ENCODE data around the gene CAPN15. TPM values are rescaled to one million over a fixed set of nuclear protein-coding genes. Genes with fewer than 3 reads are reported as not detected.

CAPN15 gene
- total and polyA plus RNA-seq, 9 of the 15 experiments (the other 6 are each of a cell fraction or from before 2014, with no cell fraction given): 0.62 to 111 (median 14.2) TPM

DNA sequence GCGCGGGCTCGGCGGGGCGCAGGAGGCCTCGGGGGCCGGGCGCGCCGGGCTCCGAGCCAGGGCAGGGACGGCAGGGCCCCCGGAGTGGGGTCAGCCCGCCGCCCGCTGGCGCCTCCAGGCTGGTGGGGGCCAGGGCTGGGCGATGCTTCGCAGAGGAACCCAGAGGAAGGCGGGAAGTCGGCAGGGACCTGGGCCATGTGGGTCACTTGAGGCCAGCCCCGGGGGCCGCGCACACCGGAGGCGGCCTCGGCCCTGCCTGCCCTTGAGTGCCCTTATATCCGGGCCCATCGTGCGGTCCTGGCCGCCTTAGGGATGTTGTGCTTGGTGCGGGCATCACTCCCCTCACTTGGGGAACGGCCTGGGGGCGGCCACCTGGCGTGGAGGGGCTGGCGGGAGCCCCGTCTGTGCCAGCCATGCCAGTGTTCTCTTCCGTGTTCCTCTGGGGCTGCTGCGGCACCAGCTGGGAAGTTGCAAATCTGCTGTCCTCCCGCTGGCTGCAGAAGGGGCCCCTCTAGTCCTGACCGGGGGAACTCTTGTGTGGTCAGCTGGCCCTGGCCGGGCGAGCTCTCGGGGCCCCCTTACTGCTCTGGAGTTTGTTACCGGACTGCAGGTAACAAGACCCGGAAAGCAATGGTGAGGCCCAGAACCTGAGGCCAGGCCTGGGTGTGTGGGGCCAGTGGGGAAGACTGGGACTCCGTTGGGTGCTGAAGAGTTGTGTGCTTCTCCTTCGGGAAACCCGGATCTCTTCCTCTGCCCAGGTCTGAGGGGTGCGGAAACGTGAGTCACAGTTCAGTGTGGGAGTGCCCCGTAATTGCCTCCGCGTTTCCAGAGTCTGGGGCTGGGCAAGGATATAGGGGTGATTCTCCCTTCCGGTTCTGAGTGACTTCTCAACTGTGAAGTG is 849 bp downstream of the CAPN15 start (continued):
- TF ChIP-seq ZNF766 (CRISPR knock-in tag; conservative IDR thresholded peaks at IDR 0.05): 0 out of 2 replicates have a peak, but pooled peaks have one; percentile 44
- TF ChIP-seq ZFX (CRISPR knock-in tag; IDR thresholded peaks at IDR 0.05): peak; percentile 13; the same call in 1 of the 2 replicates
- TF ChIP-seq CREB1 (IDR thresholded peaks at IDR 0.05): no peak
- TF ChIP-seq CREB1 (CRISPR knock-in tag; IDR thresholded peaks at IDR 0.05): 0 out of 2 replicates have a peak, but pooled peaks have one; percentile 30
- TF ChIP-seq, protein P1, sequence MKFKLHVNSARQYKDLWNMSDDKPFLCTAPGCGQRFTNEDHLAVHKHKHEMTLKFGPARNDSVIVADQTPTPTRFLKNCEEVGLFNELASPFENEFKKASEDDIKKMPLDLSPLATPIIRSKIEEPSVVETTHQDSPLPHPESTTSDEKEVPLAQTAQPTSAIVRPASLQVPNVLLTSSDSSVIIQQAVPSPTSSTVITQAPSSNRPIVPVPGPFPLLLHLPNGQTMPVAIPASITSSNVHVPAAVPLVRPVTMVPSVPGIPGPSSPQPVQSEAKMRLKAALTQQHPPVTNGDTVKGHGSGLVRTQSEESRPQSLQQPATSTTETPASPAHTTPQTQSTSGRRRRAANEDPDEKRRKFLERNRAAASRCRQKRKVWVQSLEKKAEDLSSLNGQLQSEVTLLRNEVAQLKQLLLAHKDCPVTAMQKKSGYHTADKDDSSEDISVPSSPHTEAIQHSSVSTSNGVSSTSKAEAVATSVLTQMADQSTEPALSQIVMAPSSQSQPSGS (CRISPR knock-in tag; IDR thresholded peaks at IDR 0.05): peak; percentile 50; the same call in 1 of the 2 replicates
- TF ChIP-seq, protein P2, sequence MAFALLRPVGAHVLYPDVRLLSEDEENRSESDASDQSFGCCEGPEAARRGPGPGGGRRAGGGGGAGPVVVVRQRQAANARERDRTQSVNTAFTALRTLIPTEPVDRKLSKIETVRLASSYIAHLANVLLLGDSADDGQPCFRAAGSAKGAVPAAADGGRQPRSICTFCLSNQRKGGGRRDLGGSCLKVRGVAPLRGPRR (CRISPR knock-in tag; IDR thresholded peaks at IDR 0.05): no peak
- peak; percentile 67; the same call in 1 of the 2 replicates for TF ChIP-seq NFRKB (IDR thresholded peaks at IDR 0.05; ENCODE audit: low read depth)
- 0 out of 2 replicates have a peak, but pooled peaks have one; percentile 55 for TF ChIP-seq MTA3 (IDR thresholded peaks at IDR 0.05; ENCODE audit: borderline replicate concordance)
- peak; percentile 41; the same call in 1 of the 2 replicates for TF ChIP-seq GABPB1 (CRISPR knock-in tag; IDR thresholded peaks at IDR 0.05)
- peak; percentile 43 for TF ChIP-seq SMAD1 (IDR thresholded peaks at IDR 0.05; ENCODE audit: low read depth, low read length, partially characterized antibody)
- no peak for TF ChIP-seq HEY1 (CRISPR knock-in tag; IDR thresholded peaks at IDR 0.05; ENCODE audit: borderline replicate concordance)
- TF ChIP-seq, protein P3, sequence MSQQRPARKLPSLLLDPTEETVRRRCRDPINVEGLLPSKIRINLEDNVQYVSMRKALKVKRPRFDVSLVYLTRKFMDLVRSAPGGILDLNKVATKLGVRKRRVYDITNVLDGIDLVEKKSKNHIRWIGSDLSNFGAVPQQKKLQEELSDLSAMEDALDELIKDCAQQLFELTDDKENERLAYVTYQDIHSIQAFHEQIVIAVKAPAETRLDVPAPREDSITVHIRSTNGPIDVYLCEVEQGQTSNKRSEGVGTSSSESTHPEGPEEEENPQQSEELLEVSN (IDR thresholded peaks at IDR 0.05; ENCODE audit: borderline replicate concordance in 1 of 2, extremely low read depth in 1 of 2, insufficient read depth in 1 of 2, insufficient read length in 1 of 2, low read depth in 1 of 2, low read length in 1 of 2, poor library complexity in 1 of 2, severe bottlenecking in 1 of 2): peak; percentile 93 to 97
- TF ChIP-seq, protein P4, sequence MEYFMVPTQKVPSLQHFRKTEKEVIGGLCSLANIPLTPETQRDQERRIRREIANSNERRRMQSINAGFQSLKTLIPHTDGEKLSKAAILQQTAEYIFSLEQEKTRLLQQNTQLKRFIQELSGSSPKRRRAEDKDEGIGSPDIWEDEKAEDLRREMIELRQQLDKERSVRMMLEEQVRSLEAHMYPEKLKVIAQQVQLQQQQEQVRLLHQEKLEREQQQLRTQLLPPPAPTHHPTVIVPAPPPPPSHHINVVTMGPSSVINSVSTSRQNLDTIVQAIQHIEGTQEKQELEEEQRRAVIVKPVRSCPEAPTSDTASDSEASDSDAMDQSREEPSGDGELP (CRISPR knock-in tag; IDR thresholded peaks at IDR 0.05; ENCODE audit: borderline replicate concordance): peak; percentile 83
- TF ChIP-seq RBFOX2 (IDR thresholded peaks at IDR 0.05; ENCODE audit: low read depth, low read length): peak; percentile 79
- TF ChIP-seq ZNF146 (CRISPR knock-in tag; IDR thresholded peaks at IDR 0.05; ENCODE audit: unreplicated experiment): no peak
- peak; percentile 28 for TF ChIP-seq NEUROD1 (IDR thresholded peaks at IDR 0.05; ENCODE audit: borderline replicate concordance, low read depth, low read length, partially characterized antibody)
- no peak for TF ChIP-seq RBM39 (optimal IDR thresholded peaks at IDR 0.05; ENCODE audit: low read depth, low read length)
- TF ChIP-seq, protein P5, sequence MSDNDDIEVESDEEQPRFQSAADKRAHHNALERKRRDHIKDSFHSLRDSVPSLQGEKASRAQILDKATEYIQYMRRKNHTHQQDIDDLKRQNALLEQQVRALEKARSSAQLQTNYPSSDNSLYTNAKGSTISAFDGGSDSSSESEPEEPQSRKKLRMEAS (CRISPR knock-in tag; IDR thresholded peaks at IDR 0.05): peak; percentile 52
- no peak for TF ChIP-seq SP1 (CRISPR knock-in tag; IDR thresholded peaks at IDR 0.05)
- TF ChIP-seq FOSL1 (tag; conservative IDR thresholded peaks at IDR 0.05): peak; percentile 89

Measured in K562 (cell line).